ENCODE data around the gene RUVBL2.
"Not testable (repeated sequence)": the region's sequence is repeated elsewhere in the genome, so short reads cannot be mapped to it uniquely, and the experiment has no call there.

Gene RUVBL2

DNA sequence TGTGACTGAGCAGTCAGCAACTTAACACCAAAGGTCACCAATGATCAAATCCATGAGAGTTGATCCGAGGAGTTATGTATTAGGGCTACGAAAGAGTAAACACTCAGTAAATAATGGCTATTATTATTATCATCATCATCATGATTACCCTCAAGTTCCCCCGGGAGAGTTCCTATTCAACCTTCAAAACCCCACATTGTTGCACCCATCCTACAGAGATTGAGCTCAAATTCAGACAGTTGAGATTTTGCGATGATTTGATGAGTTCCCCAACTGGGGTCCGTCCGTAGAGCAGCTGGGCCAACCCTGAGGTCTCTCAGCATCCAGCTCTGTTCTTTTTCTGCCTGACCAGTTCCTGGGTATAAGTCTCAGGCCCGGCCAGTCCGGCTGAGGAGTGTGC, 44.4 kb downstream of the RUVBL2 start:
- not testable (repeated sequence) for FAIRE-seq; DNase-seq (ENCODE audit: extremely low spot score, insufficient read length, low read depth)

DNA sequence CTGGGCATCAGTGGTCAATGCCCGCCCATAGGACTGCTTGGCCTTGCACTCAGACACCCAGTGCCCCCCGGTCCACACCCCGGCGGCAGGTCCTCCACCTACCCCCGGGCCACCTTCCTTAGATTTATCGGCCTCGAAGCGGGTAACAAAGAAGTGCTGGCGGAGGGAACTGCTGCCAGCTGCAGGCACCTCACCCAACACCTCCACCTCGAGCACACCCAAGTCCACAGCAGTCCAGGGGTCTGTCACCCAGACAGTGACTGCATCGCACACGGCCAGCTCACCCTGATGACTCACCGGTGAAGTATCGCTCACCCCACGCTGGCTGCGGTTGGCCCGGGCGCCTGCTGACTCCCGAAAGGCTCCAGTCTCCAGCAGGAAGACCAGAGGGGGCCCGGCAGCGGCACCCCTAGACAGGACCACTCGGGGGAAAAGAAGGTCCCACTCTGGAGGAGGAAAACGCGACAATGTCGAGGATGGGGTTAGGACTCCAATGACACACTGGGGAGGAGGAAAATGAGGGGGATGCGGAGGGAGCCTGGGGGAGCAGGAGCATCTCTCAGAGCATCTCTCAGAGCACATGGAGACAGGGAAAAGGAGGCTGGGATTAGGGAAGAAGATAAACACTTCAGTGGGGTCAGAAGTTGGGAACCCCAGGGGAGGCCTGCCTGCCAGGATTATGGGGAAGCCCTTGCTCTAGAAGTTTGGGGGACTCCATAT, 45.0 kb downstream of the RUVBL2 start:
- not testable (repeated sequence) for FAIRE-seq; DNase-seq (ENCODE audit: extremely low spot score, insufficient read length, low read depth)

- FAIRE-seq; DNase-seq (ENCODE audit: extremely low spot score, insufficient read length, low read depth): not testable (repeated sequence)
Observed at GRCh38 chr19:49039736-49040135, 46.0 kb downstream of the RUVBL2 start.

DNA sequence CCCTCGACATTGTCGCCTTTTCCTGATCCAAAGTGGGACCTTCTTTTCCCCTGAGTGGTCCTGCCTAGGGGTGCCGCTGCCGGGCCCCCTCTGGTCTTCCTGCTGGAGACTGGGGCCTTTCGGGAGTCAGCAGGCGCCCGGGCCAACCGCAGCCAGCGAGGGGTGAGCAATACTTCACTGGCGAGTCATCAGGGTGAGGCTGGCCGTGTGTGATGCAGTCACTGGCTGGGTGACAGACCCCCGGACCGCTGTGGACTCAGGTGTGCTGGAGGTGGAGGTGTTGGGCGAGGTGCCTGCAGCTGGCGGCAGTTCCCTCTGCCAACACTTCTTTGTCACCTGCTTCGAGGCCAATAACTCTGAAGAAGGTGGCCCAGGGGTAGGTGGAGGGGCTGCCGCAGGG, 48.5 kb downstream of the RUVBL2 start:
- no peak for DNase-seq (ENCODE audit: extremely low spot score, insufficient read length, low read depth)
- no peak for FAIRE-seq

DNA sequence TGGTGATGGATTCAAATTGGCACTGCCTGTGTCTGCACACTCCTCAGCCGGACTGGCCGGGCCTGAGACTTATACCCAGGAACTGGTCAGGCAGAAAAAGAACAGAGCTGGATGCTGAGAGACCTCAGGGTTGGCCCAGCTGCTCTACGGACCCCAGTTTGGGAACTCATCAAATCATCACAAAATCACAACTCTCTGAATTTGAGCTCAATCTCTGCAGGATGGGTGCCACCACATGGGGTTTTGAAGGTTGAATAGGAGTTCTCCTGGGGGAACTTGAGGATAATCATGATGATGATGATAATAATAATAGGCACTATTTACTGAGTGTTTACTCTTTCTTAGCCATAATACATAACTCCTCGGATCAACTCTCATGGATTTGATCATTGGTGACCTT, 49.0 kb downstream of the RUVBL2 start:
- not testable (repeated sequence) for FAIRE-seq; DNase-seq (ENCODE audit: extremely low spot score, insufficient read length, low read depth)

- not testable (repeated sequence) for FAIRE-seq; DNase-seq (ENCODE audit: extremely low spot score, insufficient read length, low read depth)
Observed at GRCh38 chr19:49043548-49043947, 49.9 kb downstream of the RUVBL2 start, which contains the start of gene CGB5. Gene CGB5, plus strand, starts transcription at chr19:49043848. Its CDS starts 362 bp downstream, at chr19:49044210.

DNA sequence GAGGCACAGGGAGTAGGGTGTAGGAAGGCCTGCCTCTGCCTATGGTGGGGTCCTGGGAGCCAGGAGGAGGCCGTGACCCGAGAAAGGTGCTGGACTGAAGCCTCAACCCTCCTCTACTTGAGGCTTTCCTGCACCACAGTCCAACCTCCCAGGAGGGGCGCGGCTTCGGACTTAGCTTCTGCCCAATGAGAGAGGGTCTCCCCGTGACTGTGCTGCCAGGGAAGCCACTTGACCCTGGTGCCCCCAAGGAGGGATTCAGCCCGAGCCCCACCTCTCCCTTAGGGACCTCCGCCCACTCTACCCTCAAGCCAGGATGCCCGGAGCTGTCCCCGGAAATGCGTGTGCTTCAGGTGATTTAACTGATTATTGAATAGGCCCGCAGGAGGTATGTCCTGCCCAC, 55.3 kb downstream of the RUVBL2 start, which contains the start of gene CGB8:
Gene CGB8, minus strand, starts transcription at position 101 of the 400 bp plus-strand sequence. CDS start 372 bp downstream, outside the sequence.
- FAIRE-seq; DNase-seq (ENCODE audit: extremely low spot score, insufficient read length, low read depth): not testable (repeated sequence)

DNA sequence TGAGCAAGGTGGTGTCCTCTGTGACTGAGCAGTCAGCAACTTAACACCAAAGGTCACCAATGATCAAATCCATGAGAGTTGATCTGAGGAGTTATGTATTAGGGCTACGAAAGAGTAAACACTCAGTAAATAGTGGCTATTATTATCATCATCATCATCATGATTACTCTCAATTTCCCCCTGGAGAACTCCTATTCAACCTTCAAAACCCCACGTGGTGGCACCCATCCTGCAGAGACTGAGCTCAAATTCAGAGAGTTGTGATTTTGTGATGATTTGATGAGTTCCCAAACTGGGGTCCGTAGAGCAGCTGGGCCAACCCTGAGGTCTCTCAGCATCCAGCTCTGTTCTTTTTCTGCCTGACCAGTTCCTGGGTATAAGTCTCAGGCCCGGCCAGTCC, 56.1 kb downstream of the RUVBL2 start:
- not testable (repeated sequence) for FAIRE-seq; DNase-seq (ENCODE audit: extremely low spot score, insufficient read length, low read depth)

GRCh38 chr19:49050376-49051033, 56.8 kb downstream of the RUVBL2 start:
- not testable (repeated sequence) for FAIRE-seq; DNase-seq (ENCODE audit: extremely low spot score, insufficient read length, low read depth)

GRCh38 chr19:49056101-49056901, 62.6 kb downstream of the RUVBL2 start:
- DNase-seq (ENCODE audit: extremely low spot score, insufficient read length, low read depth) = peak; percentile 49
- no peak for FAIRE-seq

DNA sequence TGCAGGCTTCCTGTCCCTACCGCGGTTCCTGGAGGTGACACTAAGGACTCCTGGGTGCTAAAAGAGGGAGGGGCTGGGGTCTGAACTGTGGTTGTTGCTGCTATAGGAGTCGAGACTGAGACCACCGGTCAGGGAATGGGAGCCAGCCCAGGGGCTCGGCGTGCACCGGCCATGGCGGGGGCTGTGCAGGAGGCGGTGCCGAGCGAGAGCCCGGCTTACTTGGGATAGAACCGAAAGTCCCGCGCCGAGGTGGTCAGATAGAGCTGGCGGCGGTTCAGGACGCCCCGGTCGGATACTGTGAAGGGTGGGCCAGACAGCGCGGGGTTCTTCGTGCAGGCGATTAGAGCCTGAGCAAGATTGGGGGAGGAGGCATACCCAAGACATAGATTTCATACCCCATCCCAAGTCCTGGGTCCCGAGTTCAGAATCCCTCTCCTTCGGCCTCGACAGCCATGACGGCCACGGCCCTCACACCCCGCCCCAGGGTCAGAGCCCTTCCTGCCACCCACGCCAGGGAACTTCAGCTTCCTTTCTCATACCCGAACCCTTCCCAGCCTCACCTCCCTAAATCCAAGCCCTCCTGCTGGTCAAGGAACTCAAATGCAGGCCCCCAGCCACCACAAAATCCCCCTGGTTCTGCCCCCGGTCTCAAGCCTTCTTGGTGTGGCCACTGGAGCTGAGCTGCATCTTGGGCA, 63.4 kb downstream of the RUVBL2 start:
- not testable (repeated sequence) for DNase-seq (ENCODE audit: extremely low spot score, insufficient read length, low read depth); FAIRE-seq

- FAIRE-seq = no peak
- no peak for DNase-seq (ENCODE audit: extremely low spot score, insufficient read length, low read depth)
Observed at GRCh38 chr19:49057636-49058234, 64.0 kb downstream of the RUVBL2 start, which contains the start of gene CGB7. Gene CGB7, minus strand, starts transcription at chr19:49057749. Its CDS starts 2,374 bp downstream, at chr19:49055375.

- no peak for FAIRE-seq
- no peak for DNase-seq (ENCODE audit: extremely low spot score, insufficient read length, low read depth)
Observed at GRCh38 chr19:49058562-49058961, 64.9 kb downstream of the RUVBL2 start.

DNA sequence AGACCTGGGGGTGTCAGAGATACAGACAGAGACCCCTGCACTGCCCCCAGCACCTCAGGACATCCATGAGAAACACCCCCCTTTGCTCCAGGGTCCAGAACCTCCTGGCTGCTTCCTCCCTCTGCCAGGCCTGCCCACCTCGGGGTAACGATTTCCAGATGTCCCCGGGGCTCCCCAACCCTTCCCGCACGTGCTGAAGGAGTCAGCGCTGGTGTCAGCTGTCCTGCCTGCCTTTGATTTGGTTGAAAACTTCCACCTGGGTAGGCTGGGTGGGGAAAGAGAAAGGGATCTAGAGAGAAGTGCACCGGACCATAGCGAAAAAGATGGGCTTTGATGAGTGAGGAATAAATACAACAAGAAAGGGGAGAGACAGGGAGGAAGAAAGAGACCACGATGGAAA, 65.4 kb downstream of the RUVBL2 start:
- no peak for DNase-seq (ENCODE audit: extremely low spot score, insufficient read length, low read depth)
- FAIRE-seq = no peak

DNA sequence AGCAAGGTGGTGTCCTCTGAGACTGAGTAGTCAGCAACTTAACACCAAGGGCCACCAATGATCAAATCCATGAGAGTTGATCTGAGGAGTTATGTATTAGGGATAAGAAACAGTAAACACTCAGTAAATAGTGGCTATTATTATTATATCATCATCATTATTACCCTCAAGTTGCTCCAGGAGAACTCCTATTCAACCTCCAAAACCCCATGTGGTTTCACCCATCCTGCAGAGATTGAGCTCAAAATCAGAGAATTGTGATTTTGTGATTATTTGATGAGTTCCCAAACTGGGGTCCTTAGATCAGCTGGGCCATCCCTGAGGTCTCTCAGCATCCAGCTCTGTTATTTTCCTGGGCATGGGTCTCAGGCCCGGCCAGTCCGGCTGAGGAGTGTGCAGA, 67.3 kb downstream of the RUVBL2 start:
- no peak for FAIRE-seq
- DNase-seq (ENCODE audit: extremely low spot score, insufficient read length, low read depth) = no peak

- FAIRE-seq = no peak
Observed at GRCh38 chr19:49061445-49061844, 67.8 kb downstream of the RUVBL2 start.

DNA sequence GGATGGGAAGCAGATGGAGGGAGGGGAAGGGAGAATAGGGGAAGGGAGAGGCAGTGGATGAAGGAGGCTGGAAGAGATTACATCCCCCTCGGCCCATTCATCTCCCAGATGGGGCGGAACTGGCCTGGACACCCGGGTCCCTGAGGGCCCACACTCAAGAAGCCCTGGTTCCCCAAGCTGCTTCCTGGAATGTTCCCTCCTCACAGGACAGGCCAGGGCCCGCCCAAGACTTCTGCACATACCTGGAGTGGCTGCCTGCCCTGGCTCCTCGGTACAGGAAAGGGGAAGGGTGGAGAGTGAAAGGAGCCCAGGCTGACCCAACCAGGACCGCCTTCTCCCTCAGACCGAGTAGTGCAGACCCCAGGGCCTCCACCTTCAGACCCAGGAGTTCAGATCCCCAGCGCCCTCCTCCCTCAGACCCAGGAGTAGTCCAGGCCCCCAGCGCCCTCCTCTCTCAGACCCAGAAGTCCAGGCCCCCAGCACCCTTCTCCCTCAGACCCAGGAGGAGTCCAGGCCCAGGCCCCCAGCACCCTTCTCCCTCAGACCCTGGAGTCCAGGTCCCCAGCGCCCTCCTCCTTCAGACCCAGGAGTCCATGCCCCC, 70.4 kb downstream of the RUVBL2 start:
- DNase-seq (ENCODE audit: extremely low spot score, insufficient read length, low read depth) (no peak), FAIRE-seq (no peak)

More at GRCh38 chr19:49061445-49061844, 67.8 kb downstream of the RUVBL2 start:
- no peak for DNase-seq (ENCODE audit: extremely low spot score, insufficient read length, low read depth)

- FAIRE-seq = no peak
Observed at GRCh38 chr19:49064768-49065611, 71.3 kb downstream of the RUVBL2 start, which contains the start of gene NTF4. Gene NTF4, minus strand, starts transcription at chr19:49064818. Its CDS starts 2,821 bp downstream, at chr19:49061997.

More at GRCh38 chr19:49064768-49065611, 71.3 kb downstream of the RUVBL2 start, which contains the start of gene NTF4:
- DNase-seq (ENCODE audit: extremely low spot score, insufficient read length, low read depth) = no peak
